Hepatic stellate cell (primary cell): Measurements from ENCODE around the gene SMTN.
"Not testable (repeated sequence)": the region's sequence is repeated elsewhere in the genome, so short reads cannot be mapped to it uniquely, and the experiment has no call there.

Experiments used
- DNase-seq: peaks from one replicate; pipeline ENCODE4 v3.0.0; 2011; ENCODE audit warnings: low spot score

The SMTN gene

DNA sequence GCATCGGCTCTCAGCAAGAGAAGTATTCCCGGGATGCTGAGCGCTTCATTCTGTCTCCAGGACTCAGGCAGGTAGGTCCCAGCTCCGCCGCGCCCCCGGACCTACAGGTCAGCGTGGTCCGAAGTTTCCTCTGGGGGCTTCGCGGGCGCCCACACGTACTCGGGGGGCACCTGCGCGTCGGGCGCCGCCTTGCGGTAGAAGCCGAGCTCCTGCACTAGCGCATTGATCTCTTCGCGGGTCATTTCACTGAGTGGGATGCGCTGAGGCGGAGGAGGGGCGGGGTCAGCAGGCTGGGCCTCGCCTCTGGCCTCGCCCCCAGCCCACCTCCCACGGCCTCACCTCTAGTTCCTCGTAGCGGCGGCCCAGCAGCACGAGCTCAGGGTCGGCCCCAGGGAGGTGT, 23.8 kb downstream of the SMTN start:
- no peak for DNase-seq

DNA sequence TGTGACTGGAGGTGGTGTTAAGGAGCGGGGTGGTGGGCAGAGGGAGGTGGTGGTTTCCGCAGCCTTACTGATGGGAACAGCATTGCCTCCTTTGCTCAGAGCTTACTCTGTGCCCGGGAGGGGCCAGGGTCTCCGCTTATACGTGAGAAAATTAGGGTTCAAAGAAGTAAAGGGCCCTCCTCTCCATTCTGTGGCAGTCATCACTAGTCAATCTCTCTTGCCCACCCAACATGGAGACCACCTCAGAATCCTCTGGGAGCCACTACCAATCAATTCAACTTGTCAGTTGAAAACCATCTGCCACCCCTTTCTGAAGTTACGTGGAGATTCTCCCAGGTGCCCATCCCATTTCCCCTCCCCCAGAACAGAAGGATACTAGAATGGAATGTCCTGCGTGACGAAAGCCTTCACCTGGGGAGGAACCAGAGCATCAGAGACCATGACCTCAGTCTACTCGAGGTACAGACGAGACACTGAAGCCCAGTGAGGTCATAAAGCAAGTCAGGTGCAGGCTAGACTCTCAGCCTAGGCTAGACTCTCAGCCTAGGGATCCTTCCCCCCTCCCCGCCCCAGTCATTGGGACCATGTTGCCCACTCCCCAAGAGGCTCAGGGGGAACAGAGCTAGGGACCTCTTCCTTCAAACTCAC, 24.3 kb downstream of the SMTN start:
- DNase-seq = no peak

DNA sequence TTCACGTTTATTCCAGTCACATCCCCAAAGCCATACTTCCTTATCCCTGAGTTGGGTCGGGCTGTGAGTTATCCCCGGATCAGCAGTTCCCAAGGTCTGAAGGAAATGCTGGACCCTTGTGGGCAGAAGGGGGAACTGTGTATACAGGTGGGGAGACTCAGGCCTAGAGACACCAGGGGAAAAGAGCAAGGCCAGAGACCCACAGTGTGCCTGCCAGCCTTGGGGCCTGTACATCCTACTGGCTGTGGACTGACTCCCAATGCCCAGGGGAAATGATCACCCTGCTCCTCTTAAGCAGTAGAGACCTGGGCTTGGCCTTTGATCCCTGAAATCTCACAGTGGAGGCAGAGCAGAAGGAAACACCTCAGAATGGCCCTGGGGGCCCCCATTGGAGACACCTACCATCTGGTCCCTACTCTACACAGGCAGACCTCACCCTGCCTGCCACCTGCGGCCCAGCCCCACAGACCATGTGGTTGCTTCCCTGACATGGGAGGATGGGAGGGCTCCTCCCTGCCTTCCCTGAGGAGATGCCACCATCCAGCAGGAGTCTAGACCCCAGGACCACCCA, 25.0 kb downstream of the SMTN start:
- DNase-seq = no peak

DNA sequence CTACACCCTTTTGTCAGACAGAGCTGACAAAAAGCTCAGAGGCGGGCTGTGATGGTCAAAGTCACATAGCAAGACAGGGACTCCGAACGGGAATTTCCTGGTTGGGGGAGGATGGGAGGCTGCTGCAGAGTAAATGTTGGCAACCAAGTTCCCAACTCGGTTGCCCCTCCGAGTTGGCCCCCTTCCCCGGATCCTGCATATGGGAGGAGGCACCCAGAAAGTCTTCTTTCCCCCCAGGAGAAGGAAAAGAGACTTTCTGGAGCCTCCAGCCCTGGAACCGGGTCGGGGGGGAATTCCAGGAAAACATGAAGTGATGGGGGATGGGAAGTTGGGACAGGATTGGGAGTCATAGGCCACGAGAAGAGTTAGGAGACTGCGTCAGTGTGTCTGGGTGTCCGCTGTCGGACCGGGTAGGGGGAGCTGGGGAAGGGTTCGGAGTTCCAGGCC, 25.6 kb downstream of the SMTN start:
- DNase-seq = peak; percentile 57

DNA sequence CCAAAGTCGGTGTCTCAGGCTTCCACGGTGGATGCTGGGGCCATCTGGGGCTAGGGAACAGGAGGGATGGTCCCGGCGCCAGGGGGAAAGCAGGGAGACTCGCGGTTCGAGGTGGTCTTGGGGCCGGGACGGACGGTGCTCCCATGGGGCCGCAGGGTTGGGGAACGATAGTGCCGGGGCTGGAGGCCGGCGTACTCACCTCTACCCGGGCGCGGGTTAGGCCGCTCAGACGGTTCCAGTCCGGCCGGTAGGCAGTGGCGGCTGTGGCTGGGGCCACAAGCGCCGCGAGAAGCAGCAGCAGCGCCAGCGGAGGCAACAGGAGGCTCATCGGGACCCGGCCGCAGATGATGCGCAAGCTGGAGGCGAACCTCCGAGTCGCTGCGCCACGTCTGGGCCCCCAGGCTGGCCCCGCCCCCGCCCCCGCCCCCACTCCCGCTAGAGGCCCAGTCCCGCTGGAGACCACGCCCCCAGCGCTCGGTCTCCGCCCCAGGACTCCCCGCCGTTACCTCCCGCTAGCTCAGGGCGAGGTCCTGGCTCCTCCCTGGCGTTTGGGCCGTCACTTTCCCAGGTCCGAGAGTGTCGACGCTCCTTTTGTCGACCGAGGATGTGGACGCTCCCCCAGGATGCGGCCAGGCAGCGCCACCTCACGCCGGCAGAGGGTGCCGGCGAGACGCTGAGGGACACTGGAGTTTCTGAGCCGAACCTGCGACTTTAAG, 26.2 kb downstream of the SMTN start, which contains the start of gene SELENOM:
SELENOM (minus strand) TSS at position 391 of the 716 bp plus-strand sequence; CDS start at position 328, 63 bp downstream.
- peak; percentile 97 for DNase-seq

DNA sequence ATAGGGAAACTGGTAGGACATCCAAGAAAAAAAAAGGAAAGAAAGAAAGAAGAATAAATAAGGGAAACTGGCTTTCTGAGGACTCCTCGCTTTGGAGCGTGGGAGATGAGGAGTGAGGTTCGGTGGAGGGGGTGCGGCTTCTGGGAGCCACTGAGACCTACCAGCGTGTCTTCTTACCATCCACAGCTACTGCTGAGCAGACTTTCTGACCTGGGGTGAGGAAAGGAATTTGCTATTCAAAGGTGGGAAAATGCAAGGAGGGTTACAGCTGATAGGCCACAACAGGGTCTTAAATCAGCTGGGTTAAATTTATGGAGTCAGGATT, 26.7 kb downstream of the SMTN start:
- no peak for DNase-seq

DNA sequence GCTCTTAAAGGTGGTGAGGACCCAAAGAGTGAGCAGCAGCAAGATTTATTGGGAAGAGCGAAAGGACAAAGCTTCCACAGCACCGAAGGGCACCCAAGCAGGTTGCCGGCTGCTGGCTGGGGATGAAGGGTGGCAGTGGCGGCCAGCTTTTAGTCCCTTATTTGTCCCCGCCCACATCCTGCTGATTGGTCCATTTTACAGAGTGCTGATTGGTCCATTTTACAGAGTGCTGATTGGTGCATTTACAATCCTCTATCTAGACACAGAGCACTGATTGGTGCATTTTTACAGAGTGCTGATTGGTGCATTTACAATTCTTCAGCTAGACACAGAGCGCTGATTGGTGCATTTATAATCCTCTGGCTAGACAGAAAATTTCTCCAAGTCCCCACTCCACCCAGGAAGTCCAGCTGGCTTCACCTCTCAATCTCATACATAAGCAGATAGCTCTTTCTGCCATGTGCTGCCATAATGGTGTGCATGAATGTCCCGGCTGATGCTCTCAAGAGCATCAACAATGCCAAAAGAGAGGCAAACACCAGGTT, 31.5 kb downstream of the SMTN start:
- not testable (repeated sequence) for DNase-seq

DNA sequence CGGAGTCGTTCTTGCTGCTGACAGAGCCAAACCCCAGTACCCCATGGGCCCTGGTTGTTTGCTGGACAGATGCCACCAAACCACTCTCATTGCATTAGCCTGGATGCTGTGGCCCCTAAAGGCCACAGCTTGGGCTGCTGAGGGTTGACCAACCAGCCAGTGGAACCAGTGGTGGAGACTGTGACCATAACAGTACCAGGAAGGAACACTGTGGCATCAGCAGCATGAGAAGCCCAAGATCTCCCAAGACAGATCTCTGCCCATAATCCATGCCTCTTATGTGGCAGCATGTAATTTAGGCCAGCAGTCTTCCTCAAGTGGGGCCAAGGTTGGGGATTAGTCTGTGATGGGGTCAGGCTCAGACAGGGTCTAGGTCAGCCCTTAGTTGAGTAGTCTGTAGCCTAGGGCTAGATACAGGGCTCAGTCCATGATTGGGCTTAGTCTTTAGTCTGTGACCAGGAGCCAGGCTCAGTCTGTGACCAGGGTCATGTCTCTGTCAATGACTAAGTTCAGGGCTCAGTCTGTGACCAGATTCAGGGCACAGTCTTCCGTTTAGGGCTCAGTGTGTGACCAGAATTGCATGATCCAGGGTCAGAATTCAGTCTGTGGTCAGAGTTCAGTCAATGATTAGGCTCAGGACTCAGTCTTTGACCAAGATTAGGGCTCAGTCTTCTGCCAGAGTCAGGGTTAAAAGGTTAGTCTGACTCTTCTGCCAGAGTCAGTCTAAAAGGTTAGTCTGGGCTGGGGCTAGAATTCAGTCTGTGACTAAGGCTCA, 37.1 kb downstream of the SMTN start:
- no peak for DNase-seq

DNA sequence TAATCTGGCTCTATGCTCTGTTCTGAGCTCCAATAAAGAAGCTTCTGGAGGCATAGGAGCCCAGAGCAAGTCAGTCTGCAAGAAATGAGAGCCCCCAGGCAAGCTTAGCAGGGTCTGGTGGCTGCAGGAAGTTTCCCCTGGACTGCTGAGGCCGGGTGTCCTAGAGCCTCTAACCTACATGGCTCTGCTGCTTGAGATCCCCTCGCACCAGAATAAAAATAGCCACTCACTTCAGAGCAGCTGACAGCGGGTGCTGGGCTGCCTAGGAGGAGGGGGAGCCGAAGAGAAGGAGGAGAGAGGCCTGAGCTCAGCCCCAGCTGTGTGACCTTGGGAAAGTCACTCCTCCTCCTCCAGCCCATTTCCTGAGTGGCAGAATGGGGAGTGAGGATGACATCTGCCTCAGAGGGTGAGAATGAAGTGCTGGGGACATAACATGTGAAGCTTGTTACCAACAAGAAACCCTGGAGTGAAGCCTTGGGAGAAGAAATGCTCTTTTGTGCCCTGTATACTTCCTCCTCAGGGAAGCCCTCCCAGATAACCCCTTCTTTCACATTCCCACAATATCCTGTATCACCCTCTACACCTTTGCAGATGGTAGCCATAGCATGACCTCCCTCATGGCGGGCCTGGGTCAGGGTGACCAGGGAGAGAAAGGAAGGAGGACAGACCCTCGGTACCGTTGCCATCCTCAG, 38.1 kb downstream of the SMTN start:
- DNase-seq = no peak

DNA sequence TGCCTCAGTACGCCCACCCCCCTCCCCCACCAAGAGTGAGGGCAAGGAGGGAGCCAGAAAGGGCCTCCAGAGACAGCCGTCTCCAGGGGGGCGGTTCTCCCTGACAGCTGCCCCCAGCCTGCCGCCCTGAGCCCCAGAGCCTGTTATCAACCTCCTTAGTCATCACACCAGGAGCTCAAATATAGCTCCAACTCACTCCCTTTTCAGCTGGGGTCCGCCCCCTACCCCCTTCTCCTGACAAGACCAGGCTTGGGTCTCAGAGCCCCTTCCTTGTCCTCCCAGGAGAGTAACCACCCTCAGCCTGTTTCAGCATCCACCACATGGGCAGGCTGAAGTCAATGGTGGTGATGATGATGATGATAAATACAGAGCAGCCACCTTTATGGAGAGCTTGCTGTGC, 39.1 kb downstream of the SMTN start:
- no peak for DNase-seq

DNA sequence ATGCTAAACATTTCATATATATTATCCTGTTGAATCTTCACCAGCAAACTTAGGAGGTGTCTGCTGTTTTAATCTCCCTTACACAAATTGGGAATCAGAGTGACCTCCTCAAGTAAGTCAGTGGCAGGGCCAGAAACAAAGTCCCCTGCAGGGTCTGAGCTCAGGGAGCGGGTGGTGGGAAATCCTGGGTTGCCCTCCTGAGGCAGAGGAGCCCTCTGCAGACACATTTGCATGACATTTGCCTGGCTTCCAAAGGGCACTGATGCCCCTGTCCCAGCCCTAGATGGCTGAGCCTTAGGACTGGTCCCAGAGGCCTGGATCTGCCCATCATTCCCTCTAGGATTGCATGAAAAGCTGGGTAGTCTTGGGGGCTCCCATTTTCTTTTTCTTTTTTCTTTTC, 39.5 kb downstream of the SMTN start:
- no peak for DNase-seq

DNA sequence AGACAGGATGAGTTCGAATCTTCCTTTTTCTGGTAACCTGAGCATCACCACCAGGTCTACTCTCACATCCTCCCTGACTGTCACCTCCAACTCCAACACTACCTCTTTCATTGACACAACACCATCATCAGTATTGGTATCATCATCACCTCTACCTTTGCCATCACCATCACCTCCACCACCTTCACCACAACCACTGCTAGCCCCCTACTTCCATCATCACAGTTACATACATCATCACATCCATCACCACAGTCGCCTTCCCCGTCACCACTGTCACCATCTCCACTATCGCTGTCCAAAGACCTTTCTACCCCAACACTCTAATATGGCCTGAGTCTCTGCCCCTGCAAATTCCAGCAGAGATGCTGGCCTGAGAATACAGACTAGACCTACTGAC, 40.3 kb downstream of the SMTN start:
- no peak for DNase-seq

DNA sequence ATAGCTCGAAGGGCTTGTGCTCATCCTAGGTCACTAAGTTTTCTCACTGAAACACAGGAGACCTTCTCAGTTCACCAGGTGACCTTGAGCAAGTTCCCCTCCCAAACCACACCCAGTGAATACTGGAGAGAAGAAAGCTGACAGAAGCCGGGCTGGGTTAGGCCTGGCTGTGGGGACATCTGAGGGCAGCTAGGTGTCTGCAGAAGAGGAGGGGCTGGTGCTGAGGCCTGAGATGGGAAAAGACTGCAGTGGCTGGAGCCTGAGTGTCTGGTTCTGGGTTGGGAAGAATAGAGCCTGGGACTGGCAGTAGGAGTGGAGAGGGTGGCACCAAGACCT, 41.0 kb downstream of the SMTN start:
- DNase-seq = no peak

DNA sequence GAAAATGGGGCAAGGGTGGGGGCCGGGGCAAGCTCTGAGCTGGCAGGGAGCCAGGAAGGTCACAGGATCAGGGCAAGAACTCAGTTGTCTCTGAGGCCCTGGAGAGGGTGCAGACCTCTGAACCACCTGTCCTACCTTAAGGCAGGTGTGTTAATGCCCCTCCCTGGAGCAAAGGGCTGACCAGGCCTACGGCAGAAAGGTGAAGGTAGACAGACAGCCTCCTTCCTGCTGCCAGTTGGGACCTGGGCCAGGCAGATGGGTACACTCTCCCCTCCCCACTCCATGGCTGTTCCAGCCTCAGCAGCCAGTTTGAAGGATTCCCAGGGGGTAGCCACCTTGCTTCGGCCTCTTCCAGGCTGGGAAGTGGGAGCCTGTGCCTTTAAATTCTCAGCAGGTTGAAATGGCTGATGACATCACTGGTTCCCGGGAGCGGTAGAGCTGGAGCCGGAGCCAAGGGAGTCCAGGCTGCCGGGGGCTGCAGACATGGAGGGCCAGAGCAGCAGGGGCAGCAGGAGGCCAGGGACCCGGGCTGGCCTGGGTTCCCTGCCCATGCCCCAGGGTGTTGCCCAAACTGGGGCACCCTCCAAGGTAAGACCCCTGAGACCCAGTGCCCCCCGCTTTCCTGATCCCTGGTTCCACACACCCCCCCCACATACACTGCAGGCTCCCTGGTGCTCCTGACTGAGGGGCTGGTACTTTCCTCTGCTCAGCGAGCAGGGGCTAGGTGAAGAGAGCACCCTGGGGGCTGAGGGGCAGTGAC, 41.6 kb downstream of the SMTN start, which contains the start of gene INPP5J:
INPP5J (plus strand) TSS at position 435 of the 760 bp plus-strand sequence; CDS start at position 484, 49 bp downstream.
- peak; percentile 83 for DNase-seq

DNA sequence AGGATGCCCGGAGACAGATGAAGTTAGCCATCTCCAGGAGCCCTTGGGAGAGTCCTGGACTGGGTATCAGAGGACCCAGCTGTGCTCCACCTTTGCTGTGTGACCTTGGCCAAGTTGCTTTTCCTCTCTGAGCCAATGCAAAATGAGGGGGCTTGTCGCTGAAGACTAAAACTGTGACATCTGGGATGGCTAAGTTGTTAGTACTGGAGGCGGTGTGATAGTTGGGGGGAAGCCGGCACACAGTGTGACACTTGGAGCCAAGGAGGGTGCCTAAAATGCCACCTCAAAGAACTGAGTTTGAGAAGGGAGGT, 42.1 kb downstream of the SMTN start:
- DNase-seq = no peak

DNA sequence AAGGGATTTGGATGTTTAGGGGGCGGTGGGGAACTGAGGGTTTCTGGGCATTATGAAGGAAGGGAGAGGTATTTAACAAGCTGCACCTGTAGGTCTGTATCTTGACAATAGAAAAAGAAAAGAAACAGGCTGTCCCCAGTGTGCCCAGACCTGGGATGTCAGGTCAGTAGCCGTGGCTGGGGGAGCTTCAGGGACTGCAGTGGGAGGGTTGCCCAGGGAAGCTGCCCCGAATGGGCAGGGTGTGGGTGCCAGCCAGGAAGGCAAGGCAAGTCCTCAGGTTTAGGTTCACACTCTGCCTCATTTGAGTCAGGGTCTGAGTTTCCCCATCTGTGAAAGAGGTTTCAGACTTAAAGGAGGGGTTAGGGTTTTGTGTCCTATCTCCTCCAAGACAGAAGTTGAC, 43.2 kb downstream of the SMTN start:
- no peak for DNase-seq

DNA sequence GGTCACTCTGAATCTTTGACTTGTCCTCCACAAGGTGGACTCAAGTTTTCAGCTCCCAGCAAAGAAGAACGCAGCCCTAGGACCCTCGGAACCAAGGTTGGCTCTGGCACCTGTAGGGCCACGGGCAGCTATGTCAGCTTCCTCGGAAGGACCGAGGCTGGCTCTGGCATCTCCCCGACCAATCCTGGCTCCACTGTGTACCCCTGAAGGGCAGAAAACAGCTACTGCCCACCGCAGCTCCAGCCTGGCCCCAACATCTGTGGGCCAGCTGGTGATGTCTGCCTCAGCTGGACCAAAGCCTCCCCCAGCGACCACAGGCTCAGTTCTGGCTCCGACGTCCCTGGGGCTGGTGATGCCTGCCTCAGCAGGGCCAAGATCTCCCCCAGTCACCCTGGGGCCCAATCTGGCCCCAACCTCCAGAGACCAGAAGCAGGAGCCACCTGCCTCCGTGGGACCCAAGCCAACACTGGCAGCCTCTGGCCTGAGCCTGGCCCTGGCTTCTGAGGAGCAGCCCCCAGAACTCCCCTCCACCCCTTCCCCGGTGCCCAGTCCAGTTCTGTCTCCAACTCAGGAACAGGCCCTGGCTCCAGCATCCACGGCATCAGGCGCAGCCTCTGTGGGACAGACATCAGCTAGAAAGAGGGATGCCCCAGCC, 43.8 kb downstream of the SMTN start:
- no peak for DNase-seq

DNA sequence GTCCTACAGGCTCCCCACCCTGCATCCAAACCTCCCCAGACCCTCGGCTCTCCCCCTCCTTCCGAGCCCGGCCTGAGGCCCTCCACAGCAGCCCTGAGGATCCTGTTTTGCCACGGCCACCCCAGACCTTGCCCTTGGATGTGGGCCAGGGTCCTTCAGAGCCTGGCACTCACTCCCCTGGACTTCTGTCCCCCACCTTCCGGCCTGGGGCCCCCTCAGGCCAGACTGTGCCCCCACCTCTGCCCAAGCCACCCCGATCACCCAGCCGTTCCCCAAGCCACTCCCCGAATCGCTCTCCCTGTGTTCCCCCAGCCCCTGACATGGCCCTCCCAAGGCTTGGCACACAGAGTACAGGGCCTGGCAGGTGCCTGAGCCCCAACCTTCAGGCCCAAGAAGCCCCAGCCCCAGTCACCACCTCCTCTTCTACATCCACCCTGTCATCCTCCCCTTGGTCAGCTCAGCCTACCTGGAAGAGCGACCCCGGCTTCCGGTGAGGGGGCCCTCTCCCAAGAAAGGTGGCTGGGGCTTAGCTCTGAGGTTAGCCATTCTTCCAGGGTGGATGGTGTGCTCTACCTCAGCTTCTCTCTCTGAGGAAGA, 44.5 kb downstream of the SMTN start:
- no peak for DNase-seq

DNA sequence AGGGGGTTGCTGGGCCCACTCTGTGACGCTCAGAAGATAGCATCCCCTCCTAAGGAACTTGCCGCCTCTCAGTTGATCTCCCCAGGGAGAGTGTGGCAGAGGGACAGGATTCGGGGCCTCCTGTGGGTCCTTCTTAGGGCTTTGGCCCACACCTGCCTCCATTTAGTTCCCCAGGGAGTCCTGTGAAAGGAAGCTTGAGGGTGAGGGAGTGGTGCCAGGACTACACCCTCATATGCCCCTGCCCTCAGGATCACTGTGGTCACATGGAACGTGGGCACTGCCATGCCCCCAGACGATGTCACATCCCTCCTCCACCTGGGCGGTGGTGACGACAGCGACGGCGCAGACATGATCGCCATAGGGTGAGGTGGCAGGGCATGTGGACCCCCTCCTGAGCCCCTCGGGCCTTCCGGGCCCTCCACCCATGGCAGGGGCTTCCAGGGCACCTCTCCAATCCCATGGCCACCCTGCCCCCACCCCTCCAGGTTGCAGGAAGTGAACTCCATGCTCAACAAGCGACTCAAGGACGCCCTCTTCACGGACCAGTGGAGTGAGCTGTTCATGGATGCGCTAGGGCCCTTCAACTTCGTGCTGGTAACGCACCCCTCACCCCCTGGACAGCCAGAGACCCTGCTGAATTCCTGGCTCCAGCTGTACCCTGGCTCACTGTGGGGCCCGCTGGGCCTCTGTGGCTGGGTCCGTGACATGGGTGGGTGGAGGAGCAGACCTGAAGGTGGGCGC, 45.2 kb downstream of the SMTN start:
- DNase-seq = no peak

DNA sequence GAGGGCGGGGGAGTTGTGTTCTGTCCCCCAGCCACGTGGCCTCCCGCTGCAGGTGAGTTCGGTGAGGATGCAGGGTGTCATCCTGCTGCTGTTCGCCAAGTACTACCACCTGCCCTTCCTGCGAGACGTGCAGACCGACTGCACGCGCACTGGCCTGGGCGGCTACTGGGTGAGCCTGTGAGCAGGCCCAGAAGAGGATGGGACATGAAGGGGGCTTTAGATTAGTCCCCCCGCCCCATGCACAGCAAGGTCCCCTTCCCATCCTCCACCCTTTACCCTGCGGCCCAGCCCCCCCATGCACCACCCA, 45.7 kb downstream of the SMTN start:
- DNase-seq = no peak
